NCI-H748 (cell line): ENCODE measurements around the gene RCSD1.

Source experiments
- DNase-seq: peaks from one replicate; lab custom pipeline; 2025; ENCODE audit not compliant: unreplicated experiment; lab: John Stamatoyannopoulos, UW

Gene RCSD1

GRCh38 chr1:167640051-167640450 is 10.0 kb downstream of the RCSD1 start:
- no peak for DNase-seq

GRCh38 chr1:167641786-167642500 is 11.9 kb downstream of the RCSD1 start:
- DNase-seq = no peak

- no peak for DNase-seq
Observed at GRCh38 chr1:167642501-167642826, 12.4 kb downstream of the RCSD1 start.

DNA sequence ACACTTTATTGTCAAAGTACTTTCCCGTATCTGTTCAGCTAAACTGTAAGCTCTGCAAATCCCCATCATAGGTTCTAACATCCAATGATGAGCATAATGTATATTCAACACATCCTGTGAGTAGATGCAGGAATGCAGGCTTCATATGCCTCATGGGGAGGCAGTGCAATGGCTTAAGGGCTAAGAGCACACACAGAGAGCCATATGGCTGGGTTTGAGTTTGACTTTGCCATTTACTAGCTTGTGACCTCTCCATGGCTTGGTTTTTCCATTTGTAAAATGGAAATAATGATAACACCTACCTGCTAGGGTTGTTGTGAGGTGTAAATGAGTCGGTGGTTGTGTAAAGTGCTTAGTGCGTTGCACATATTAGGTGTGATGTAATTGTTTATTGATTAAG is 13.4 kb downstream of the RCSD1 start:
- DNase-seq = no peak

GRCh38 chr1:167644551-167644950 is 14.5 kb downstream of the RCSD1 start:
- DNase-seq = no peak

DNA sequence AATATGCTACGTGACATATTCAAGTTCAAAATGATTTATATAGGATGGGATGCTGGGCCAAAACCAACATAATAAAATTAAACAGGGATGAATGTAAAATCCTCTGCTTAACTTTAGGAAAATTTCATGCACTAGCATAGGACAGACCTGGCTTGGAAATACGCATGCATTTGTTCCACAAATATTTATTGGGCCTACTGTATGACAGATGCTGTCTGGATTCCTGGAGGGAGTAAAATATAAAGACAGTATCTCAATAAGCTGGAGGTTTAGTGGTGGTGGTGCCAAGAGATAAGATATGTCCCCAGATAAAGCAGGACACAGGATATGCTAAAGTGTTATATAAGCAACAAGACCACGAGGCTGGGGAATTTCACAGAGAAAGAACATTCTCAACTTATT is 15.1 kb downstream of the RCSD1 start:
- DNase-seq = no peak

DNA sequence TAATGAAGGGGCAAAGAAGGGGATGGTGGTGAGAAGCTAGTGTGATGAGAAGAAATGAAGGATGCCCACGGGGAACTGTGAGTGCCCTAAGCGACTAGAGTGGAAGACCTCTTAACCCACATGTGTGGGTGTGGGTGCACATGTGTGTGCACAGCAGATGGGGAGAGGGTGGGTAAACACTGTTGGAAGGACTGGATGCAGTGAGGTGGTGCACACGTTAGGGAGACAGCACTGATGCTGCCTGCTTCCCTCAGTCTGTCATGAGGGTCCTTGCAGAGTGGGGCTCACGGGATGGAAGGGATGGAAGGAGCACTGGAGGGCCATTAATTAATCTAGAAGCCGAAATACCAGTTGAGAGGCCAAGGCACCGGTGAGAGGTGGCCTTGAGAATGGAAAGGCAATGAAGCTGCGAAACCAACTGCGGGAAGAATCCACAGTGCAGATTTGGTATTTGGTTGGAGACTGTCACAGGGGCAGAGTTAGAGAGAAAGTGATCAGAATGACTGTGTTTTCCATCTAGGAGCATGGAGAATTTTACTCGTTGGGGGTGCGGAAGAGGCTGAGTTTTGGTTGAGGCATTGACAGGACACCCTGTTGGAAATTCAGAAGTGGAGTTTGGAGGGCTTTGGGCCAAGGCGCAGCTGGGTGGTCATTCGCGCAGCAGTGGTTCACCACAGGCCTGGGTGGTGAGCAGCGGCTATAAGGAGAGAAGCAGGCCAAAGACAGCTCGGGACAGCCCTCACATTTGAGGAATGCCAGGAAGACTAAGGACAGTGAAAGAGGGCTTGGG is 15.8 kb downstream of the RCSD1 start:
- no peak for DNase-seq

DNA sequence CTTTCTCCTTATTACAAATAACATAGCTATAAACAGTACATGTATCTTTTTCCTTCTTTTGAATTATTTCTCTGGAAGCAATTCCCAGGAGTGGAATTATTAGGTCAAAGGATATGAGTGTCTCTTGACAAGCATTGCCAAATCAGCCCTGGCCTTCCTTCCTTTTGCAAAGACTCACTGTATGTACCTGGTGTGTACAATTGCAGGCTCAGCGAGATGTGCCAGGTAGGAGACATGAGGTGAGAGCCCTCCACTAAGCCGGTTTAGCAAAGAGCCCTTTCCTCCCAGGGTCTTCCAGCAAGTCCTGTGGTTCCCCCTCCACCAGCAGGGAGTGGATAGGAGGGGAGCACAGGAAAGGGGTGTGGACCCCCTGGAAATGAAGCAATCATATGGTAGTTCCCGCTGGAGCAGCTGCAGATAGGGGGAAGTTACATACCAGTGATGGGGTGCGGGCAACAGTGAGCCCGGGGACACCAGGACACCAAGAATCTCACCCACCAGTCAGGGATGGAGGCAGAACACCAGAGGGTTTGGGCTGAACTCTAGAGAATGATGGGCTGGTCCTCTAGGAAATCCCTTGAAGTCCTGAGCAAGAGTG is 18.3 kb downstream of the RCSD1 start:
- DNase-seq = no peak

- DNase-seq = no peak
Observed at GRCh38 chr1:167648978-167649744, 19.1 kb downstream of the RCSD1 start.

- DNase-seq = no peak
Observed at GRCh38 chr1:167650269-167651160, 20.5 kb downstream of the RCSD1 start.

GRCh38 chr1:167651161-167651693 is 21.2 kb downstream of the RCSD1 start:
- DNase-seq = no peak

GRCh38 chr1:167654975-167655575 is 25.0 kb downstream of the RCSD1 start:
- DNase-seq = no peak

DNA sequence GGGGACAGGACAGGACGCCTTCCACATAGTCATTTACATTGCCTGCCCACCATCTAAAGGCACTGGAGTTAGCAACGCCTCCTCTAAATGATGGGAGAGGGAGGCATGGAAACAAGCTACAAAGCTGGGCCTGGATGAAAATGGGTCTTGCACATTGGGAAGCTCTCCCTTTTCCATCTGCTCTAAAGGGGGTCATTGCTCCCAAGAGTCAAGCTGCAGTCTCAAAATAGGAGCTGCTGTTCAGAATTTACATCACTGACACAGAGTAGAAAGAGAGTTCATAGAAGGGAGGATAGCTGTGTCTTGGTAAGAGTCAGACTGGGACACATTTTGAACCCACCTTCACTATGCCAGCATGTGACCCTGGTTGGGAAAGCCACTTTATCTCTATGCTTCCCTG is 26.6 kb downstream of the RCSD1 start:
- no peak for DNase-seq

- no peak for DNase-seq
Observed at GRCh38 chr1:167658574-167659328, 28.7 kb downstream of the RCSD1 start.

GRCh38 chr1:167659450-167659849 is 29.4 kb downstream of the RCSD1 start:
- no peak for DNase-seq

- no peak for DNase-seq
Observed at GRCh38 chr1:167659881-167660280, 29.8 kb downstream of the RCSD1 start.

DNA sequence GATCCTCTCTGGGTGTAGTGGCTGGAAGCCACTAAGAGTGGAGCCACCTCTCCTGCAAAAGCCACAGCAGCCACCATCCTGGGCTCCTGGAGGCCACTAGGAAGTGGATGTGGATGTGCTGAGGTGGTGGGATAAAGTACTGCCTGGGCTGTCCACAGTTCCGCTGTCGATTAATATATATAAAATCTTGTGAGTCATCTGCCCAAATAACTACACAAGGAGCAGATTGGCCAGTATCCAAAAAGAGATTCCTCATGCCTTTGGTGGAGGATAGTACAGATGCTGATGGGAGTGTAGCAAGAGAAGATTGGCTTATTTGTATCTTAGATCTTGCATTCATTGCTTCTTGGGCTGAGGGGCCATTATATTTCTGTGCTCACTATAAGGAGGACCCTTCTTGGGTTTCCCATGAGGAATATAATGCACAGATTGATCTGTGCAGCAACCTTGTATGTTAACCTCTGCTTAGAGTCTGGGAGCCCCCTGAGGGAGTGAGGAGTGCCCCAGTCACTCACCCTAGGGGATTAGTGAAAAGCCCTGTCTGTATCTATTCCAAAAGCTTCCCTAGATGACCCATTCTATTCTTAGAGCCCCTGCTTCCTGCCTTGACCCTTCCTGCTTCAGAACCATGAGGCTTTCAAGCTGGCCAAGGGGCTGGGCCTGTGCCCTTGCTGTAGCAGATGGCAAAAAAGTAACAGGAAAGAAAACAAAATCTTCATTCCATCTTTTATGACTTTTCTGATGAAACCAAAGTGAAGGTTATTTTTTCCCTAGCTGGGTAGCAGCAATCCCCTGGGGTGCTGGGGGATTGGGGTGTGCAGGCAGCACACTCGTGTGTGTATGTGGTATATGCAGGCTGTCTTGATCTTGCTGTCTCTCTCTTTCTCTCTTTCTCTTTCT is 31.7 kb downstream of the RCSD1 start:
- no peak for DNase-seq
